GM21526 (cell line): ENCODE results near the gene ZNF600.
"Not testable (repeated sequence)": the region's sequence is repeated elsewhere in the genome, so short reads cannot be mapped to it uniquely, and the experiment has no call there.

Source experiments
- ATAC-seq: cut with Tn5 transposase; IDR thresholded peaks from one replicate; pipeline ENCODE4 v1.9.1; 2021; ENCODE audit warnings: moderate library complexity; ENCODE audit not compliant: unreplicated experiment, low FRiP score

ZNF600 gene

DNA sequence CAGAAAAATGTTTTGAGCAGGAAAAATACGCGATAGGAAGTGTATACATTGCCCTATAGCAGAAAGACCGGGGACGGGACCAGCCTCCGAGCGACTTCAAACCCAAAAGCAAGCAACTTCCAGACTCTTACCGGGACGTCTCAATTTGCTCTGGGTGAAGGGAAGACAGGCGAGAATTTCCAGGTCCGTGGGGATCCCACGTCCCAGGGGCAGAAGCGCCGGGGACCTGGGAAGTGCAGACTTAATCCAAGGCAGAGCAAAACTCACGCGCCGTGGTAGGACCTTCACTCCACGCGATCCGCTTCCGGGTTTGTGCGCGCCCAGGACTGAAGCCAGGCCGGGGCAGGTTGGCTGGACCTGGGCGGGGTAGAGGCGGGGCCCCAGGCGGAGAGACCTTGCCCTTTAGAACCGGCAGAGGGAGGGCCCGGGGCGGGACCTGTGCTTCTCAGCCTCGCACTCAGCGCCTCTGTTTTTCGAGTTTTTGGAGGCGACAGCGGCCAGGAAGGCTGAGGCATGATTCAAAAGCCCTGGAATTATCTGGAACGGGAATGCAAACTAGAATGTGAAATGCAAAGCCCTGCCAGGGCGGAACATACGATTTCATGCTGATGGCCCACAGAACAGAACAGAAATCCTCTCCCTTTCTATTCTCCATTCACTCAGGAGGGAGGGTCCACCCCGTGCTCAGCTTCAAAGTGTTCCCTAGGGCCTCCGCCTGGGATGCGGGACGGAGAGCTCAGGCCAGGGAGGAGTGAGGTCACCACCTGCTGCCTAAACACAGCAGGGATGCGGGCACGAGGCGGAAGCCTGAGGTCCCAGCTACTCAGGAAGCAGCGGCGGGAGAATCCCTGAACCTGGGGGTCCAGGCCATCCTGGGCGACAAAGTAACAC lies at the start of gene ZNF600:
ZNF600 (minus strand) TSS at position 328 of the 891 bp plus-strand sequence. CDS start 7,903 bp downstream, outside the sequence.
- ATAC-seq, result peak; percentile 87

DNA sequence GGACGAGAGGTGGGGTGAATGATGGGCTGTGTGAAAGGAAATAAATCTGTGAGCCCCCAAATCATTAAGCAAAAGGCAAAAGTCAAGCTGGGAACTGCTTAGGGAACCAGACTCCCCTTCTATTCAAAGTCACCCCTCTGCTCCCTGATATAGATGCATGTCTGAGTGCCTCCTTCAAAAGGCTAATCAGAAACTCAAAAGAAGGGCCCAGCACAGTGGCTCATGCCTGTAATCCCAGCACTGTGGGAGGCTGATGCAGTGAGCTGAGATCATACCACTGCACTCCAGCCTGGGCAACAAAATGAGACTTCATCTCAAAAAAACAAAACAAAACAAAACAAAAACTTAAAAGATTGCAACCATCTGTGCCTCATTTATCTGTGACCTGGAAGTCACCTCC lies 47.7 kb upstream of the ZNF600 start:
- ATAC-seq, result not testable (repeated sequence)

DNA sequence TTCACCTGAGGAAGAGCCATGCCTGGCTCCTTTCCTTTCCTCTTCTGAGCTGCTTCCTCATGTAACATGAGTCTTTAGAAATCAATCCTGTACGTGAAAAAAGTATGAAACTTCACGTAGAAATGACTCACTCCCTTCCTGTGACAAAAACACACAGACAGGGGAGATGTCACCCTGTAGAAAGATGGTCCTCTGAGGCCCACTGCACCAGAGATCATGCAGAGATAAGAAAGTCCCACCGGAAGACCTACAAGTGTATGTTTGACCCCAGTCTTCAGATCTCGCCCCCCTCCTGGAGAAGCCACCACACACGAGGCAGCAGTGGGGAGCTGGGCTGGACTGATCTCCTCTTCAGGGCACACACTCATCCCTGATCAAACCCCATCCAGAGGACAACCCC lies 47.0 kb upstream of the ZNF600 start:
- not testable (repeated sequence) for ATAC-seq

DNA sequence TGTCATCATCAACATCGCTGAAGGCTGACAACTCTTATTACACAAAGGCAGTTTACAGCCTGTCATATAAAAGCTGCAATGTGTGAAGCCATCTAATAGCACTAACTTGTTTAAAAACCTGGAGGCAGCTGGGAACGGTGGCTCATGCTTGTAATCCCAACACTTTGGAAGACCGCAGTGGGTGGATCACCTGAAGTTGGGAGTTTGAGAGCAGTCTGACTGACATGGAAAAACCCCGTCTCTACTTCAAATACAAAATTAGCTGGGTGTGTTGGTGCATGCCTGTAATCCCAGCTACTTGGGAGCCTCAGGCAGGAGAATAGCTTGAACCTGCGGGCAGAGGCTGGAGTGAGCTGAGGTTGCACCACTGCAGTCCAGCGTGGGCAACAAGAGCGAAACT lies 43.3 kb upstream of the ZNF600 start:
- ATAC-seq, result not testable (repeated sequence)

DNA sequence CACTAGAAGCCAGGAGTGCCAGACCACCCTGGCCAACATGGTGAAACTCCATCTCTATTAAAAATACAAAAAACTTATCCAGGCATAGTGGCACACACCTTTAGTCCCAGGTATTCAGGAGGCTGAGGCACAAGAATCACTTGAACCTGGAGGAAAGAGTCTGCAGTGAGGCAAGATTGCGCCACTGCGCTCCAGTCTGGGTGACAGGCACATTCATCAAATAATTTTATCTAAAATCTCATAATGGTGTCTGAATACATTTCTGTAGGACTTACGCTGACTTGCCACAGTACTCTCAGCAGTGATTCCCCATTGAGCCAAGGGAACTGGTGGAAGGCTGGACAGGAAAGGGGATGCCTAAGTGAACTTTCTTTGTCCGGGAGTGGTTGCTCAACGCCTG lies 39.2 kb upstream of the ZNF600 start:
- ATAC-seq, result no peak

DNA sequence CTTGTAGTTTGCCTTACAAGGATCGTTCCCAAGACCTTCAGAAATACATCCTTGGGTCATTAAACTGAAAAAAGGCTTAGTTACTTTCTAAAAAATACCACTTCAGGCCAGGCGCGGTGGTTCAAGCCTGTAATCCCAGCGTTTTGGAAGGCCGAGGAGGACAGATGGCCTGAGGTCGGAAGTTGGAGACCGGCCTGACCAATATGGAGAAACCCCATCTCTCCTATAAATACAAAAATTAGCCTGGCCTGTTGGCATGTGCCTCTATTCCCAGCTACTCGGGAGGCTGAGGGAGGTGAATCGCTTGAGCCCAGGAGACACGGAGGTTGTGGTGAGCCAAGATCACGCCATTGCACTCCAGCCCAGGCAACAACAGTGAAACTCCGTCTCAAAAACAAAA lies 37.1 kb upstream of the ZNF600 start:
- ATAC-seq, result no peak

DNA sequence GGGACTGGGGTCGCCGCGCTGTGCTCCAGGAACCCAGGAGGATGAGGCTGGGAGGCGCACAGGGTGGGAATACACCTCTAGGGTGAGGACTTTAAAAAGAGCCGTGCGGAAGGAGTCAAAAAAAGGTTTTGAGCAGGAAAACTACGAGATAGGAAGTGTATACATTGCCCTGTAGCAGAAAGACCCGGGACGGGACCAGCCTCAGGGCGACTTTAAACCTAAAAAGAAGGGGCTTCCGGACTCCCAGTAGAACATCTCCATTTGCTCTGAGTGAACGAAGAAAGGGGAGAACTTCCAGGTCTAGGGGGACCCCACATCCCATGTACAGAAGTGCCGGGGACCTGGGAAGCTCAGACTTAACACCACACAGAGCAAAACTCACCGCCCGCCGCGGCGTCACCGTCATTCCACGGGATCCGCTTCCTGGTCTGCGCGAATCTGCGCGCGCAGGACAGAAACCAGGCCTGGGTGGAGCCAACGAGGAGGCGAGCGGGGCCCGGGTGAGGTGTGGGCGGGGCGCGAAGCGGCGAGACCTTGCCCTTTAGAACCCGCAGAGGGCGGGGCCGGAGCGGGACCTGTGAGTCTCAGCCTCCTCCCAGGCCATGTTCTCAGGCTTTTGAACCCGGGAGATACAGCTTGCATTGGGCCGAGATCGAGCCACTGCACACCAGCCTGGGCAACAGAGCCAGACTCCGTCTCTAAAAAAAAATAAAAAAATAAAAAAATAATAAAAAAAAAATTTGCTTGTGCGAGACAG lies 34.8 kb upstream of the ZNF600 start, which contains the start of gene ZNF28:
ZNF28 (minus strand) TSS at position 430 of the 757 bp plus-strand sequence. CDS start 3,675 bp downstream, outside the sequence.
- peak; percentile 94 for ATAC-seq

DNA sequence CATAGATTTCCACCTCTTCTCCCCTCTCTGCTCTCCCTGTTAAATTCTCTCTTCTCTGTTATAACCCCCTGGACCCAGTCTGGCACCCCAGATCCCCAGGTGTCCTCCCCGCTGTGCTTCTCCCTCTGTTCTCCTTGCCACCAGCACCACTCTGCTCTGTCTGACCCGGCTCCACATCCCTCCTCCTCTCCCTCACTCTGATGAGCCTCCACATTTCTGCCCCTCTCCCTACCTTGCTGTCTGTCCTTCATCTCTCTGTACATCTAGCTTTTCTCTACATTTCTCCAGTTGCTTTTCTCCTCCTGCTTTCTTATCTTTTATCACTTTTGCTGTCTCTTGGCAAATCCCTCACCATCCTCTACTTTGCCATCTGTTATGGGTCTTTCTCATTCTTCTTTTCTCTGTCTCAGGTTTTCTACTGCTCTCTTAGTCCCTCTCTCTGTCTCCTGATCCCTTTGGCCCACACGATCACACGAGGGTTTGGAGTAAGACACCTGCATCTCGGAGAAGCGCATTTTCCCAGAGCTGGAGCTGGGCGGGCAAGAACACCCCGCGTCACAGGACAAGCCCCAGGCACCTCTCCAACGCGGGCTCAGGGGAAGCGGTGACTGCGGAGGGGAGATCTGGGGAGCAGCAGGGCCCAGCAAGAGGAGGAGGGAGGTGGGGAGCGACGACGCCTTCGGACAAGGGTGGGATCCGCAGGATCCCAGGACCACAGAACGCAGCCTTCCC lies 34.0 kb upstream of the ZNF600 start:
- not testable (repeated sequence) for ATAC-seq

DNA sequence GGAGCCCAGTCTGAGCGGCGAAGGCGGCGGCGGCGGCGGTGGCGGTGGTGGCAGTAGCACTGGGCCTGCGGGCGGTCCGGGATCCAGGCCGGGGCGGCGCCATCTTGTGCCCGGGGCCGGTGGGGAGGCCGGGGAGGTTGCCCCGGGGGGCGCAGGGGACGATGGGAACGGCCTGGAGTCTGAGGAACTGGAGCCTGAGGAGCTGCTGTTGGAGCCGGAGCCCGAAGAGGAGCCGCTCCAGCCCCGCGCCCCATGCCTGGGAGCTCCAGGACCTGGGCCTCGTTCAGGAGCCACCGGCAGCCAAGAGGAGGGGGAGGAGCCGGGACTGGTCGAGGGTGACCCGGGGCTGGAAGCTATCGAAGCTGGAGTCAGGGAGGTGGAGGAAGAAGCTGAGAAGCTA lies 23.2 kb upstream of the ZNF600 start:
- ATAC-seq, result no peak

DNA sequence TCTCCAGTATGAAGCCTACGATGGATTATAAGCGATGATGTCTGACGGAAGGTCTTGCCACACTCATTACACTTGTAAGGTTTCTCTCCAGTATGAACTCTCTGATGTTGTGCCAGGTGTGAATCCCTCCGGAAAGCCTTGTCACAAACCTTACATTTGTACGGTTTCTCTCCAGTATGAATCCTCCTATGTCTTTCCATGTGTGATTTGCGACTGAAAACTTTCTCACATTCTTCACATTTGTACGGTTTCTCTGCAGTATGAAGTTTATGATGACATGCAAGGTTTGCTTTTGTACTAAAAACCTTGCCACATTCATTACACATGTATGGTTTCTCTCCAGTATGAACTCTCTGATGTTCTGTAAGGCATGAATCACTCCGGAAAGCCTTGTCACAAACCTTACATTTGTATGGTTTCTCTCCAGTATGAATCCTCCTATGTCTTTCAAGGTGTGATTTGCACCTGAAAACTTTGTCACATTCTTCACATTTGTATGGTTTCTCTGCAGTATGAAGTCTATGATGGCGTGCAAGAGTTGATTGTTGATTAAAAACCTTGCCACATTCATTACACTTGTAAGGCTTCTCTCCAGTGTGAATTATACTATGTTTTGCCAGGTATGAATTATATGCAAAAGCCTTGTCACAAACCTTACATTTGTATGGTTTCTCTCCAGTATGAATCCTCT lies 13.5 kb upstream of the ZNF600 start:
- not testable (repeated sequence) for ATAC-seq

DNA sequence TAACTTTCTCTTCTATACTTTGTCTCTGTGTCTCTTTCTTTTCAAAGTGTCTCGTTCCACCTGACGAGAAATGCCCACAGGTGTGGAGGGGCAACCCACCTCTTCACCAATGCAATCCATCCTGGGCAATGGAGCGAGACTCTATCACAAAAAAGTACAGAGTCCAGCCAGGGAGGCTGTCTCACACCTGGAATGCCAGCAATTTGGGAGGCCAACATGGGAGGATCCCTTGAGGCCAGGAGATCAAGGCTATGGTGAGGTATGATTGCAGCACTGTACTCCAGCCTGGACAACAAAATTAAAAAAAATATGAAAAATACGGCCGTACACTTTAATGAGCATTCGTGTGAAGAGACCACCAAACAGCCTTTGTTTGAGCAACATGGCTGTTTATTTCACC lies 2.8 kb upstream of the ZNF600 start:
- ATAC-seq, result no peak

DNA sequence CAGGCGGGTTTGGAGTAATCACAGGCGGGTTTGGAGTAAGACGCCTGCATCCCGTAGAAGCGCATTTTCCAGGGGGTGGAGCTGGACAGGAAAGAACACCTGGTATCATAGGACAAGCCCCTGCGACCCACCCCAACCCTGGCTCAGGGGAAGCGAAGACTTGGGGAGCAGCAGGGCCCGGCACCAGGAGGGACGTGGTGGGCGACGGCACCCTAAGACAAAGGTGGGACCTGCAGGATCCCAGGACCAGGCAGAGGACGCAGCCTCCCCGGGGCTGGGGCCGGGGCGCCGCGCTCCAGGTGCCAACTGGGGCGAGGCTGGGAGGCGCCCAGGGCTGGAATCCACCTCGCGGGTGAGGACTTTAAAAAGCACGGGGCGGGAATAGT lies 520 bp downstream of the ZNF600 start:
- ATAC-seq, result peak; percentile 41

DNA sequence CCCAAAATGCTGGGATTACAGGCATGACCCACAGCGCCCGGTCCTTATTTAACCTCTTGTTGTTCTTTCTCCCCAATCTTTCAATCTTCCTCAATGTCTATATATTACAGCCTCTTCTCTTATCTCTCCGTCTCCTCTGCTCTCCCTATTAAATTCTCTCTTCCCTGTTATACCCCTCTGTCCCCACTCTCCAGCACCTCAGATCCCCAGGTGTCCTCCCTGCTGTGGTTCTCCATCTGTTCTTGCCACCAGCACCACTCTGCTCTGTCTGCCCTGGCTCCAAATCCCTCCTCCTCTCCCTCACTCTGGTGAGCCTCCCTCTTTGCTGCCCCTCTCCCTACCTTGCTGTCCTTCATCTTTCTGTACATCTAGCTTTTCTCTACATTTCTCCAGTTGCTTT lies 1.1 kb downstream of the ZNF600 start:
- no peak for ATAC-seq

DNA sequence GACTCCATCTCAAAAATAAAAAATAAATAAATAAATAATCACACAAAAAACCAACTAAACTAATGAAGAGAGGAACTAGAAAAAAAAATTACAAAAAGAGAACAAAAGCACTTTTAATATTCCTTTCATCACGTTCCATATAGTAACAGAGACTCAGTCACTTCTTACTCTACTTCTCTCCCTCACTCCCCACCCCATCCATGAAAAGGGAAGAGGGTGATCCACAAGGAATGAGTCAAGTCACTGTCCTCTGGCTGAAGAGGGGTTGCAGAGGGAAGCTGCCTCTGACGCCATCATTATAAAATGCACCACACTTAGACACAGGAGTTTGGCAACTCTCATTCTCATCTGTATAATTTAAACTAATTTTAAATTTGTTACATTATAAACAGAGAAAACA lies 3.7 kb downstream of the ZNF600 start:
- not testable (repeated sequence) for ATAC-seq

DNA sequence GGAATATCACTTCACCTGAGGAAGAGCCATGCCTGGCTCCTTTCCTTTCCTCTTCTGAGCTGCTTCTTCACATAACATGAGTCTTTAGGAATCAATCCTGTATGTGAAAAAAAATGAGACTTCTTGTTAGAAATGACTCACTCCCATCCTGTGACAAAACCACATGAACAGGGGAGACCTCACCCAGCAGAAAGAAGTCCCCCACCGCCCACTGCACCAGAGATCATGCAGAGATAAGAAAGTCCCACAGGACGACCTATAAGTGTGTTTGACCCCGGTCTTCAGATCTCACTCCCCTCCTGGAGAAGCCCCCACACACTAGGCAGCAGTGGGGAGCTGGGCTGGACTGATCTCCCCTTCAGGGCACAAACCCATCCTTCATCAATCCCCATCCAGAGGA lies 7.8 kb downstream of the ZNF600 start:
- ATAC-seq, result no peak

DNA sequence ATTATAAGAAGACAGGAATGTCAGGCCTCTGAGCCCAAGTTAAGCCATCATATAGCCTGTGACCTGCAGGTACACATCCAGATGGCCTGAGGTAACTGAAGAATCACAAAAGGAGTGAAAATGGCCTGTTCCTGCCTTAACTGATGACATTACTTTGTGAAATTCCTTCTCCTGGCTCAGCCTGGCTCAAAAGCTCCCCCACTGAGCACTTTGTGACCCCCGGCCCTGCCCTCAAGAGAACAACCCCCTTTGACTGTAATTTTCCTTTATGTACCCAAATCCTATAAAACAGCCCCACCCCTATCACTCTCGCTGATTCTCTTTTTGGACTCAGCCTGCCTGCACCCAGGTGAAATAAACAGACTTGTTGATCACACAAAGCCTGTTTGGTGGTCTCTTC lies 30.1 kb downstream of the ZNF600 start:
- ATAC-seq, result not testable (repeated sequence)

DNA sequence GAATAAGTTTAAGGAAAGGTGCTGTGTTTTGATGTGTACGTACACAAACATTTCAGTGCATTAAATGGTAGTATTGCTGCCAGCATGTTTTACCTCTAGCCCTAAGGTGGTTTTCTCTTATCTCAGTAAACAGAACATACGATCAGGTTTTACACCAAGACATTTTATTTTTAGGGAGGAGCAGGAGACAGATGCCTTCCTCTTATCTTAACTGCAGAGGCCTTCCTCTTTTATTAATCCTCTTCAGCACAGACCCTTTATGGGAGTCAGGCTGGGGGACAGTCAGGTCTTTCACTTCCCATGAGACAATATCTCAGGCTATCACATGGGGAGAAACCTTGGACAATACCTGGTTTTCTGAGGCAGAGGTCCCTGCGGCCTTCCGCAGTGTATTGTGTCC lies 36.8 kb downstream of the ZNF600 start:
- no peak for ATAC-seq

DNA sequence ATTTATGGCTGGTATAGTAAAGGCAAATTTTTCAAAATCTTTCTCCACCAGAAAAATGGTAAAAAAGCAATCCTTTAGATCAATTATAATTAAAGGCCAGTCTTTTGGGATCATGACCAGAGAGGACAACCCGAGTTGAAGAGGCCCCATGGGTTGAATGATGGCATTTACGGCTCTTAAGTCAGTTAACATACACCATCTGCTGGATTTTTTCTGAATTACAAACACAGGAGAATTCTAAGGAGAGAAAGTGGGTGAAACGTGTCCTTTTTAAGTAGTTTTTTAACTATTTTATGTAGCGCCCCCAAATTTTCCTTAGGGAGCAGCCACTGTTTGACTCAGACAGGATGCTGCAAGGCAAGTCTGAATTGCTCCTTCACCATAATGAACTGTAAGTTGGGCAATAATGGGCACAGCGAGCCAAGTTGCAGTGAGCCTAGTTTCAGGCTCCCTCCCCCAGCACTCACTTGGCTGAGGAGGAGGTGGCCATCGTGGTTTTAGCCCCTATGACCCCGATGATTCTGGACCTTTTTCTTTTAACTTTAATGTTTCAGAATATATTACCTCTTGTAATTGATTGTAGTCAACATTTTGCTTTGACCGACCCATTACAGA lies 38.1 kb downstream of the ZNF600 start:
- ATAC-seq, result no peak

DNA sequence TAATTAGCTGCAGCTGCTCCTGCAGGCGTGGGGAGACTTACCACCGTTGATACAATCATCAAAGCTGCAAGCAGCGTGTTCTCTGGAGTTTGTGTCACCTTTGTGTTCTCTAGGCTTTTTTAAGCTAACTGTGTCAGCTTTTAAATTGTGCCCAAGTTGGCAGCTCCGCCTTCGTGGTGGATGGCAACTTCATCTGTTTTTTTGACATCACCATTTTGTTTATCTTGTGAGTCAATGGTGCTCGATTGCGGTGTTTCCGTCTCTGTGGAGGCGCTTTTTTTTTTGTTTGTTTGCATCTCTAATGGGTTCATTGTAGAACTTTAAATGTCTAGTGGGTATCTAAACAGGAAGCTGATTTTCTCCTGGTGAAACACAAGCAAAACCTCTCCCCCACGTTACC lies 40.7 kb downstream of the ZNF600 start:
- not testable (repeated sequence) for ATAC-seq

DNA sequence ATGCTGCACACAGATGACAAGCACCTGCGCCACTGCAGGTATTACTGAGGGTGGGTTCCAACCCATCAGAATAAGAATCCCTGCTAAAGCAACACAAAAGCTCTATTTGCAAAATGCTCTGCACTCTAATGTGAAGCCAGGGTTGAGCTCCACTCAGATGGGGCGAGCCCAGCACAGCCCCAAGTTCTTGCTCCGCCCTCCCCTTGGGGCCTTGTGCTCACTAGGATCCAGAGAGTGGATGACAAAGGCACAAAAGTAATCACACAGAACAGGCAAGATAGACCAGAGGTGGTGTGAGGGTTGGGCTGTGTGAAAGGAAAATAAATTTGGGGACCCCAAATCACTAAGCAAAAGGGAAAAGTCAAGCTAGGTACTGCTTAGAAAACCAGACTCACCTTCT lies 43.5 kb downstream of the ZNF600 start:
- no peak for ATAC-seq
